ENCODE measurements around the gene KPNA2. TPM values are rescaled to one million over a fixed set of nuclear protein-coding genes. Genes with fewer than 3 reads are reported as not detected.
A peak's percentile ranks its signal among the peaks of the same experiment; 100 is the strongest.

KPNA2 gene
- total and polyA plus RNA-seq, 2 of the 13 experiments (the other 11 are each of a cell fraction or from before 2014, with no cell fraction given): 111 to 305 TPM

GRCh38 chr17:68019675-68020408, 15.7 kb upstream of the KPNA2 start (continued):
- peak; percentile 91; the same call in 1 of the 2 replicates for TF ChIP-seq GLI4 (CRISPR knock-in tag; IDR thresholded peaks at IDR 0.05; ENCODE audit: borderline replicate concordance)
- peak; percentile 85 for TF ChIP-seq ZNF503 (CRISPR knock-in tag; IDR thresholded peaks at IDR 0.05)
- TF ChIP-seq RXRA (CRISPR knock-in tag; IDR thresholded peaks at IDR 0.05): peak; percentile 84
- TF ChIP-seq ARHGAP35 (CRISPR knock-in tag; IDR thresholded peaks at IDR 0.05; ENCODE audit: borderline replicate concordance): peak; percentile 61; the same call in 1 of the 2 replicates
- no peak; the same call in none of the 2 replicates for TF ChIP-seq ZNF724P (CRISPR knock-in tag; IDR thresholded peaks at IDR 0.05; ENCODE audit: borderline replicate concordance)
- TF ChIP-seq ZNF878 (CRISPR knock-in tag; IDR thresholded peaks at IDR 0.05): peak; percentile 97
- no peak for TF ChIP-seq ZNF207 (IDR thresholded peaks at IDR 0.05; ENCODE audit: borderline replicate concordance)
- peak; percentile 67; the same call in 1 of the 2 replicates for TF ChIP-seq ZBTB49 (CRISPR knock-in tag; IDR thresholded peaks at IDR 0.05; ENCODE audit: borderline replicate concordance)
- peak; percentile 71 for TF ChIP-seq ZNF879 (CRISPR knock-in tag; IDR thresholded peaks at IDR 0.05)
- TF ChIP-seq ZNF484 (CRISPR knock-in tag; IDR thresholded peaks at IDR 0.05; ENCODE audit: borderline replicate concordance, low read depth): no peak
- TF ChIP-seq HBP1 (CRISPR knock-in tag; IDR thresholded peaks at IDR 0.05; ENCODE audit: low read depth): peak; percentile 43; the same call in 1 of the 2 replicates
- peak; percentile 92 for TF ChIP-seq RORA (CRISPR knock-in tag; IDR thresholded peaks at IDR 0.05)
- no peak for TF ChIP-seq DMTF1 (CRISPR knock-in tag; IDR thresholded peaks at IDR 0.05)
- TF ChIP-seq KDM5A (IDR thresholded peaks at IDR 0.05; ENCODE audit: borderline replicate concordance, low read length): 0 out of 2 replicates have a peak, but pooled peaks have one; percentile 31
- TF ChIP-seq ZBTB33 (CRISPR knock-in tag; IDR thresholded peaks at IDR 0.05): peak; percentile 91
- peak; percentile 73 for TF ChIP-seq ZKSCAN1 (IDR thresholded peaks at IDR 0.05; ENCODE audit: low read length)

All from HepG2 (cell line).